ENCODE results near the gene IGSF3. TPM values are rescaled to one million over a fixed set of nuclear protein-coding genes. Genes with fewer than 3 reads are reported as not detected.

Gene IGSF3
- total RNA-seq, 1 donor from 2014 or later, result 37.1 TPM

- Histone ChIP-seq H3K27me3 (ENCODE audit: control insufficient read depth, insufficient read depth, low read length) (no peaks in the 10 kb centered on the region), H3K4me3 (ENCODE audit: low read depth, low read length) (no peak overlapping the region), H3K36me3 (ENCODE audit: control insufficient read depth, insufficient read depth, low read length) (no peaks in the 10 kb centered on the region)
- TF ChIP-seq CTCF (IDR thresholded peaks at IDR 0.05; ENCODE audit: insufficient read depth, low read length, severe bottlenecking), result no peak
- DNase-seq (ENCODE audit: low read depth) (no peak), FAIRE-seq (no peak)
These were observed 36.7 kb upstream of the IGSF3 start for GRCh38 chr1:116704278-116704677.

DNA sequence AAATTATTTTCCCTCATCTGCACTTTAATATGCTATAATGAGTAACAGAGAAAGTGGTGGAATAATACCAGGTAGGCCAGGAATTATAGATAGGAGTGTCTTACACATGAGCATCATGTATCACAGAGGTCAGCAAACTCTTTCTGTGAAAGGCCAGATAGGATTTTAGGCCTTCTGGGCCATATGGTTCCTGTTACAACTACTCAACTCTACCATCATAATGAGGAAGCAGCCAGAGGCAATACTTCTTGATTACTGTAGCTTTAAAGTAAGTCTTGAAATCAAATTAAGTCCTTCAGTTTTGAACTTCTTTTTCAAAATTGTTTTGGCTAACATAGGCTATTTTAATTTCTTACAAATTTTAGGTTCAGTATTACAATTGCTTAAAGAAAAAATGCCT, 32.1 kb upstream of the IGSF3 start:
- H3K4me3 ChIP-seq (ENCODE audit: low read depth, low read length), result no peak overlapping the region
- H3K27me3 ChIP-seq (ENCODE audit: control insufficient read depth, insufficient read depth, low read length), result no peaks in the 10 kb centered on the region
- no peak for TF ChIP-seq CTCF (IDR thresholded peaks at IDR 0.05; ENCODE audit: insufficient read depth, low read length, severe bottlenecking)
- no peak for DNase-seq (ENCODE audit: low read depth)
- no peak for FAIRE-seq
- no peaks in the 10 kb centered on the region for H3K36me3 ChIP-seq (ENCODE audit: control insufficient read depth, insufficient read depth, low read length)

- FAIRE-seq (no peak), DNase-seq (ENCODE audit: low read depth) (no peak)
- H3K27me3 ChIP-seq (ENCODE audit: control insufficient read depth, insufficient read depth, low read length), result no peaks in the 10 kb centered on the region
- no peaks in the 10 kb centered on the region for H3K36me3 ChIP-seq (ENCODE audit: control insufficient read depth, insufficient read depth, low read length)
- TF ChIP-seq CTCF (IDR thresholded peaks at IDR 0.05; ENCODE audit: insufficient read depth, low read length, severe bottlenecking), result no peak
- no peak overlapping the region for H3K4me3 ChIP-seq (ENCODE audit: low read depth, low read length)
These were observed 30.7 kb upstream of the IGSF3 start for GRCh38 chr1:116698244-116698595.

DNA sequence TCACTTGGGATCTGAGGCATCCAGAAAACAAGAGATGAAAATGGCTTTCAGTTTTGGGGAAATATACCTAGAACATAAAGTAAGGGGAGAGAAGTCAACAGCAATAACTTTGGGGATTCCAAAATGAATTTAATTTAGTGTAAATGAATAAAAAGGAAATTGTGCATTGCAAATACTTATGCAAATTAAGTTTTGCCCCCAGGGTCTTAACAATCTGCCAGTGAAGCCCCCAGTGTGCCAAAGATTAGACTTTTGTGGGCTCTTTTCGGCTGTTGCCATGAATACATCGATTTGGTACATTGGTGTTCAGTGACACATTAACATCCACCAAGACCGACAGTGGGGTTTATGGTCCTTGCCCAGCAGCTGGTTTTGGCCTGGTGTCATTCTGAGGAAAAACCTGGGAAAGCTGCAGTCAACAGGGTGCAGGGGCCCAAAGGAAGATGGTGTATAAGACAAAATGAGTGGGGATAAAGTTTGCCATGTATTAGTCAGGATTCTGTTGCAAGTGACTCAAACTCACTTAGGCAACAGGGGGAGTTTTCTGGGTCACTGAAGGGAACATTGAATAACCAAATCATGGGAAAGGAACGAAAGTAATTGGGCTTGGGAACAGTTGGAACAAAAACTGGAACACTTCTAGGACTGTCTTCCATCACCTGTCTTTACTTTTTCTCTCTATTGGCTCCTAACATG, 30.2 kb upstream of the IGSF3 start:
- Histone ChIP-seq H3K27me3 (ENCODE audit: control insufficient read depth, insufficient read depth, low read length) (no peaks in the 10 kb centered on the region), H3K36me3 (ENCODE audit: control insufficient read depth, insufficient read depth, low read length) (no peaks in the 10 kb centered on the region), H3K4me3 (ENCODE audit: low read depth, low read length) (no peak overlapping the region)
- FAIRE-seq (peak; percentile 70), DNase-seq (ENCODE audit: low read depth) (peak; percentile 86)
- no peak for TF ChIP-seq CTCF (IDR thresholded peaks at IDR 0.05; ENCODE audit: insufficient read depth, low read length, severe bottlenecking)

DNA sequence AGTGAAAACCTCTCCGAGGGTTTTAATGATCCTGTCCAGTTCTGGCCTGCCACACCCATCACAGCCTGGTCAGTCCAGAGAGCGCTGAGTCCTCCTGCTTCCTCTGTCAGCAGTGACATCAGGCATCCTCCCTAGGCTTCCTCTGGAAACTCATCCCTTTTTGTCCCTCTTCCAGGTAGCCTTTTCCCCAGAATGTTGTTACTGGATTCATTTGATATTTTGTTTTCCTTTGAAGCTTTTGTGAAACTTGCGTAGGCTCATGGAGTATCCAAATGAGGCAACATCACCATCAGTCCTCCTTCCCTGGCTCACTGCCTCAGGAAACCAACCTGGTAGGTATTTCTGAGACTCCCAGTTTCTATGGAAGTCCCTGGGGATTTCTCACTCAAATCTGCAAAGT, 27.0 kb upstream of the IGSF3 start:
- no peak for FAIRE-seq
- Histone ChIP-seq H3K4me3 (ENCODE audit: low read depth, low read length) (no peak overlapping the region), H3K36me3 (ENCODE audit: control insufficient read depth, insufficient read depth, low read length) (no peaks in the 10 kb centered on the region), H3K27me3 (ENCODE audit: control insufficient read depth, insufficient read depth, low read length) (no peaks in the 10 kb centered on the region)
- no peak for TF ChIP-seq CTCF (IDR thresholded peaks at IDR 0.05; ENCODE audit: insufficient read depth, low read length, severe bottlenecking)
- DNase-seq (ENCODE audit: low read depth), result peak; percentile 62

Data from bronchial epithelial cell (primary cell).